ENCODE results near the gene RIPK3. TPM values are rescaled to one million over a fixed set of nuclear protein-coding genes. Genes with fewer than 3 reads are reported as not detected.

The RIPK3 gene
- total and polyA plus RNA-seq, 4 donors, result 1.0 to 2.9 (median 1.9) TPM

DNA sequence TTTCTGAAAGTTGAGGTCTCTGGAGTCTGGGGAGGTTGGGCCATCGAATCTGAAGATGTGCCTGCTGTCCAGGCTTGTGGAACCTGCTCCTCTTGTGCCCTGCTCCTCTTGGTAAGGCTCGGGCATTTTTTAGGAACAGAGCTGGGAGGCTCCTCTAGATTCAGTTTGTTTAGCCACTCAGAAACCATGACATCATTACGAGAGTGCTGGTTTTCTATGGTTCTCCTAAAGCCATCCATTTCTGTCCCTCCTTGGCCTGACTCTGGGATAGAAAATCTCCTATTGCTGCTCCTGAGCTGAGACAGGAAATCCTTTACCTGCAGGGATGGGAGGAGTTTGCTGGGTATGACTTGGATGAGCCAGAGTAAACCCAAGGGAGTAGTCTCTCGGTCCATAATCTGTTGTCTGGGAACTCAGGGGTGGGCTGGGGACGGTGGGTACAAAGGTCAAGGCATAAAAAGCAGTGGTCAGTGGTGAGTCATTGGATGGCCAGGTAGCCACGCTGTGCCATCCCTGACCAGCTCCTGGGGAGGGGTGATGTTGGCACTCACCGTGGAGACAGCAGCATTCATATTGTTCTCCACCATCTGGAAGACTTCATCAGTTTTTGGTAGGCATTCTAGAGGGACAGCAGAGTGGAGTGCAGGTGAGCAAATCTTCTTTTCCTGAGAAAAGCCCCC, 2.5 kb downstream of the RIPK3 start:
- DNase-seq (ENCODE audit: low spot score), result no peak
- TF ChIP-seq SP1 (IDR thresholded peaks at IDR 0.05) (no peak), HNF4G (IDR thresholded peaks at IDR 0.05) (no peak), FOXA2 (IDR thresholded peaks at IDR 0.05) (no peak), GABPA (IDR thresholded peaks at IDR 0.05 in 1 of 2, conservative IDR thresholded peaks at IDR 0.05 in 1 of 2) (no peak), FOXA1 (IDR thresholded peaks at IDR 0.05) (no peak), EGR1 (IDR thresholded peaks at IDR 0.05; ENCODE audit: low read depth in 2 of 2) (no peak), TAF1 (conservative IDR thresholded peaks at IDR 0.05) (no peak), HNF4A (conservative IDR thresholded peaks at IDR 0.05) (no peak), NR2F2 (IDR thresholded peaks at IDR 0.05) (no peak), JUND (IDR thresholded peaks at IDR 0.05) (no peak)
- TF ChIP-seq, protein P1, sequence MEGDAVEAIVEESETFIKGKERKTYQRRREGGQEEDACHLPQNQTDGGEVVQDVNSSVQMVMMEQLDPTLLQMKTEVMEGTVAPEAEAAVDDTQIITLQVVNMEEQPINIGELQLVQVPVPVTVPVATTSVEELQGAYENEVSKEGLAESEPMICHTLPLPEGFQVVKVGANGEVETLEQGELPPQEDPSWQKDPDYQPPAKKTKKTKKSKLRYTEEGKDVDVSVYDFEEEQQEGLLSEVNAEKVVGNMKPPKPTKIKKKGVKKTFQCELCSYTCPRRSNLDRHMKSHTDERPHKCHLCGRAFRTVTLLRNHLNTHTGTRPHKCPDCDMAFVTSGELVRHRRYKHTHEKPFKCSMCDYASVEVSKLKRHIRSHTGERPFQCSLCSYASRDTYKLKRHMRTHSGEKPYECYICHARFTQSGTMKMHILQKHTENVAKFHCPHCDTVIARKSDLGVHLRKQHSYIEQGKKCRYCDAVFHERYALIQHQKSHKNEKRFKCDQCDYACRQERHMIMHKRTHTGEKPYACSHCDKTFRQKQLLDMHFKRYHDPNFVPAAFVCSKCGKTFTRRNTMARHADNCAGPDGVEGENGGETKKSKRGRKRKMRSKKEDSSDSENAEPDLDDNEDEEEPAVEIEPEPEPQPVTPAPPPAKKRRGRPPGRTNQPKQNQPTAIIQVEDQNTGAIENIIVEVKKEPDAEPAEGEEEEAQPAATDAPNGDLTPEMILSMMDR (IDR thresholded peaks at IDR 0.05; ENCODE audit: low read depth, low read length, missing input control), result no peak
- TF ChIP-seq, protein P2, sequence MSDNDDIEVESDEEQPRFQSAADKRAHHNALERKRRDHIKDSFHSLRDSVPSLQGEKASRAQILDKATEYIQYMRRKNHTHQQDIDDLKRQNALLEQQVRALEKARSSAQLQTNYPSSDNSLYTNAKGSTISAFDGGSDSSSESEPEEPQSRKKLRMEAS (IDR thresholded peaks at IDR 0.05), result no peak
- TF ChIP-seq, protein P3, sequence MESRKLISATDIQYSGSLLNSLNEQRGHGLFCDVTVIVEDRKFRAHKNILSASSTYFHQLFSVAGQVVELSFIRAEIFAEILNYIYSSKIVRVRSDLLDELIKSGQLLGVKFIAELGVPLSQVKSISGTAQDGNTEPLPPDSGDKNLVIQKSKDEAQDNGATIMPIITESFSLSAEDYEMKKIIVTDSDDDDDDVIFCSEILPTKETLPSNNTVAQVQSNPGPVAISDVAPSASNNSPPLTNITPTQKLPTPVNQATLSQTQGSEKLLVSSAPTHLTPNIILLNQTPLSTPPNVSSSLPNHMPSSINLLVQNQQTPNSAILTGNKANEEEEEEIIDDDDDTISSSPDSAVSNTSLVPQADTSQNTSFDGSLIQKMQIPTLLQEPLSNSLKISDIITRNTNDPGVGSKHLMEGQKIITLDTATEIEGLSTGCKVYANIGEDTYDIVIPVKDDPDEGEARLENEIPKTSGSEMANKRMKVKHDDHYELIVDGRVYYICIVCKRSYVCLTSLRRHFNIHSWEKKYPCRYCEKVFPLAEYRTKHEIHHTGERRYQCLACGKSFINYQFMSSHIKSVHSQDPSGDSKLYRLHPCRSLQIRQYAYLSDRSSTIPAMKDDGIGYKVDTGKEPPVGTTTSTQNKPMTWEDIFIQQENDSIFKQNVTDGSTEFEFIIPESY (IDR thresholded peaks at IDR 0.05), result no peak
- TF ChIP-seq, protein P4, sequence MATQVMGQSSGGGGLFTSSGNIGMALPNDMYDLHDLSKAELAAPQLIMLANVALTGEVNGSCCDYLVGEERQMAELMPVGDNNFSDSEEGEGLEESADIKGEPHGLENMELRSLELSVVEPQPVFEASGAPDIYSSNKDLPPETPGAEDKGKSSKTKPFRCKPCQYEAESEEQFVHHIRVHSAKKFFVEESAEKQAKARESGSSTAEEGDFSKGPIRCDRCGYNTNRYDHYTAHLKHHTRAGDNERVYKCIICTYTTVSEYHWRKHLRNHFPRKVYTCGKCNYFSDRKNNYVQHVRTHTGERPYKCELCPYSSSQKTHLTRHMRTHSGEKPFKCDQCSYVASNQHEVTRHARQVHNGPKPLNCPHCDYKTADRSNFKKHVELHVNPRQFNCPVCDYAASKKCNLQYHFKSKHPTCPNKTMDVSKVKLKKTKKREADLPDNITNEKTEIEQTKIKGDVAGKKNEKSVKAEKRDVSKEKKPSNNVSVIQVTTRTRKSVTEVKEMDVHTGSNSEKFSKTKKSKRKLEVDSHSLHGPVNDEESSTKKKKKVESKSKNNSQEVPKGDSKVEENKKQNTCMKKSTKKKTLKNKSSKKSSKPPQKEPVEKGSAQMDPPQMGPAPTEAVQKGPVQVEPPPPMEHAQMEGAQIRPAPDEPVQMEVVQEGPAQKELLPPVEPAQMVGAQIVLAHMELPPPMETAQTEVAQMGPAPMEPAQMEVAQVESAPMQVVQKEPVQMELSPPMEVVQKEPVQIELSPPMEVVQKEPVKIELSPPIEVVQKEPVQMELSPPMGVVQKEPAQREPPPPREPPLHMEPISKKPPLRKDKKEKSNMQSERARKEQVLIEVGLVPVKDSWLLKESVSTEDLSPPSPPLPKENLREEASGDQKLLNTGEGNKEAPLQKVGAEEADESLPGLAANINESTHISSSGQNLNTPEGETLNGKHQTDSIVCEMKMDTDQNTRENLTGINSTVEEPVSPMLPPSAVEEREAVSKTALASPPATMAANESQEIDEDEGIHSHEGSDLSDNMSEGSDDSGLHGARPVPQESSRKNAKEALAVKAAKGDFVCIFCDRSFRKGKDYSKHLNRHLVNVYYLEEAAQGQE (IDR thresholded peaks at IDR 0.05), result no peak
- TF ChIP-seq, protein P5, sequence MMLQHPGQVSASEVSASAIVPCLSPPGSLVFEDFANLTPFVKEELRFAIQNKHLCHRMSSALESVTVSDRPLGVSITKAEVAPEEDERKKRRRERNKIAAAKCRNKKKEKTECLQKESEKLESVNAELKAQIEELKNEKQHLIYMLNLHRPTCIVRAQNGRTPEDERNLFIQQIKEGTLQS (IDR thresholded peaks at IDR 0.05), result no peak
- Histone ChIP-seq H3K36me3 (ENCODE audit: control insufficient read depth in 4 of 4, insufficient read depth in 3 of 4, low read depth in 1 of 4, low read length in 3 of 4) (no peaks in the 10 kb centered on the region), H3K27me3 (ENCODE audit: control insufficient read depth in 4 of 4, insufficient read depth in 4 of 4, low read length in 3 of 4) (no peaks in the 10 kb centered on the region), H3K9ac (ENCODE audit: low read depth in 1 of 2, low read length in 2 of 2) (no peak overlapping the region), H3K27ac (ENCODE audit: low read depth in 1 of 2, low read length in 2 of 2) (no peak overlapping the region), H3K4me3 (ENCODE audit: low read depth in 1 of 3, low read length in 3 of 3) (no peak overlapping the region), H3K9me3 (ENCODE audit: control insufficient read depth in 4 of 4, low read length in 3 of 4) (no peaks in the 10 kb centered on the region), H3K4me1 (ENCODE audit: control insufficient read depth in 4 of 4, insufficient read depth in 4 of 4, low read length in 3 of 4) (peaks cover 9 to 40% (median 21%) of the 10 kb centered on the region in 4 donors)
- WGBS, result 85% methylated on average over 7 of the region's 7 CpGs

Measured in liver (tissue), 9 donors.